Right atrium auricular region (tissue), 2 donors: ENCODE results near the gene PRR35. TPM values are rescaled to one million over a fixed set of nuclear protein-coding genes. Genes with fewer than 3 reads are reported as not detected.

Experiments
- DNase-seq: peaks from one replicate; pipeline ENCODE4 v3.0.0-alpha.2; 2019; ENCODE audit warnings: low spot score
- H3K27ac ChIP-seq, 2 donors: fragments of 200-600 bp; sonication (generic); 1 replicate in 1 of 2; 2 replicates in 1 of 2; pipeline ENCODE4 v1.5.1; 2016 to 2019
- H3K27me3 ChIP-seq, 2 donors: fragments of 200-600 bp; sonication (generic); one replicate each; pipeline versions ENCODE4 v1.5.1 to v1.6.0; 2017 to 2019
- H3K36me3 ChIP-seq: fragments of 200-600 bp; sonication (generic); one replicate; pipeline ENCODE4 v1.5.1; 2016
- H3K4me1 ChIP-seq, 2 donors: fragments of 200-600 bp; sonication (generic); one replicate each; pipeline versions ENCODE4 v1.5.1 to v1.6.0; 2017 to 2019
- H3K4me3 ChIP-seq, 2 donors: fragments of 200-600 bp; sonication (generic); 1 replicate in 1 of 2; 2 replicates in 1 of 2; pipeline ENCODE4 v1.5.1; 2017 to 2019; ENCODE audit warnings: mild to moderate bottlenecking in 1 of 2, moderate library complexity in 1 of 2
- H3K9me3 ChIP-seq, 2 donors: fragments of 200-600 bp; sonication (generic); one replicate each; pipeline ENCODE4 v1.5.1; 2019
- total RNA-seq, 2 donors: library from RNA; depleted of rRNA; stranded (reverse); fragments of >200 nt; gene quantifications; one replicate each; pipeline ENCODE4 v1.1.0, GENCODE V29; 2016
- TF ChIP-seq, protein P1 (sequence below), 2 donors: fragments of 200-600 bp; sonication (generic); IDR thresholded peaks; one replicate each; pipeline ENCODE4 v1.5.1; 2019; ENCODE audit warnings: antibody characterized with exemption in 2 of 2

Gene PRR35
- total RNA-seq, 2 donors from 2014 or later, result not detected

DNA sequence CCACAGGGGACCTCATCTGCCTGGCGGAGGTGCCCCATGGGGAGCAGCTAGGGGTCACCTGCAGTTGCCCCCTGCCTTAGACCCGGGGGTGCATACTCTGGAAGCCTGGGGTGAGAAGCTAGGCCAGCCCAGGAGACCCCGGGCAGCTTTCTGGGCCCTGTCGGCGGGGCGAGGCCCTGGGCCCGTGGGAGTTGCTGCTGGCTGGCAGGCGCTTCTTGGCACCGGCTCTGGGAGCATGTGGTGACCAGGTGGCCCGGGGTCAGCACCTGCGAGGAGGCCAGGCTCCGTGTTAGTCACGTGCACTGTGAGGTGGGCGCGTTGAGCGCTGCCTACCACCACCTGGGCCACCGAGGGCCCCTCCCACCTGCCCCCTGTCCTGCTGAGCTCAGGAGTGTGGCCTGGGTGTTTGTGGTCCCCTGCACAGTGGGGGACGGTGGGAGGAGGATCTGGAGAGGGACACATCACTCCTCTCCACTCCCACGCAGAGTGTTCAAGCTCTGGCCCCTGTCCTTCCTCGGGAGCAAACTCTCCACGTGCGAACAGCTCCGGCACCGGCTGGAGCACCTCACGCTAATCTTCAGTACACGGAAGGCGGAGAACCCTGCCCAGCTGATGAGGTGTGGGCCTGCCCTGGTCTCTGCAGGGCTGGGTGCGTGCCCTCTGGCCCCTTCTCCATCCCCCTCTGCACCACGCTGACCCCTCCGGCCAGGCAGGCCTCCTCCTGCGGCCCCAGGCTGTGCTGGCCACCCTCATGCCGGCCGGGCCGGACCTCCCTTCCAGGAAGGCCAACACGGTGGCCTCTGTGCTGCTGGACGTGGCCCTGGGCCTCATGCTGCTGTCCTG, 15.4 kb downstream of the PRR35 start:
- Histone ChIP-seq H3K9me3 (no peaks in the 10 kb centered on the region), H3K4me3 (no peak overlapping the region), H3K36me3 (no peaks in the 10 kb centered on the region), H3K4me1 (peaks cover 0 to 3% of the 10 kb centered on the region in 2 donors), H3K27ac (no peak overlapping the region), H3K27me3 (no peaks in the 10 kb centered on the region)
- DNase-seq, result no peak
- TF ChIP-seq, protein P1, sequence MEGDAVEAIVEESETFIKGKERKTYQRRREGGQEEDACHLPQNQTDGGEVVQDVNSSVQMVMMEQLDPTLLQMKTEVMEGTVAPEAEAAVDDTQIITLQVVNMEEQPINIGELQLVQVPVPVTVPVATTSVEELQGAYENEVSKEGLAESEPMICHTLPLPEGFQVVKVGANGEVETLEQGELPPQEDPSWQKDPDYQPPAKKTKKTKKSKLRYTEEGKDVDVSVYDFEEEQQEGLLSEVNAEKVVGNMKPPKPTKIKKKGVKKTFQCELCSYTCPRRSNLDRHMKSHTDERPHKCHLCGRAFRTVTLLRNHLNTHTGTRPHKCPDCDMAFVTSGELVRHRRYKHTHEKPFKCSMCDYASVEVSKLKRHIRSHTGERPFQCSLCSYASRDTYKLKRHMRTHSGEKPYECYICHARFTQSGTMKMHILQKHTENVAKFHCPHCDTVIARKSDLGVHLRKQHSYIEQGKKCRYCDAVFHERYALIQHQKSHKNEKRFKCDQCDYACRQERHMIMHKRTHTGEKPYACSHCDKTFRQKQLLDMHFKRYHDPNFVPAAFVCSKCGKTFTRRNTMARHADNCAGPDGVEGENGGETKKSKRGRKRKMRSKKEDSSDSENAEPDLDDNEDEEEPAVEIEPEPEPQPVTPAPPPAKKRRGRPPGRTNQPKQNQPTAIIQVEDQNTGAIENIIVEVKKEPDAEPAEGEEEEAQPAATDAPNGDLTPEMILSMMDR (IDR thresholded peaks at IDR 0.05), result no peak

DNA sequence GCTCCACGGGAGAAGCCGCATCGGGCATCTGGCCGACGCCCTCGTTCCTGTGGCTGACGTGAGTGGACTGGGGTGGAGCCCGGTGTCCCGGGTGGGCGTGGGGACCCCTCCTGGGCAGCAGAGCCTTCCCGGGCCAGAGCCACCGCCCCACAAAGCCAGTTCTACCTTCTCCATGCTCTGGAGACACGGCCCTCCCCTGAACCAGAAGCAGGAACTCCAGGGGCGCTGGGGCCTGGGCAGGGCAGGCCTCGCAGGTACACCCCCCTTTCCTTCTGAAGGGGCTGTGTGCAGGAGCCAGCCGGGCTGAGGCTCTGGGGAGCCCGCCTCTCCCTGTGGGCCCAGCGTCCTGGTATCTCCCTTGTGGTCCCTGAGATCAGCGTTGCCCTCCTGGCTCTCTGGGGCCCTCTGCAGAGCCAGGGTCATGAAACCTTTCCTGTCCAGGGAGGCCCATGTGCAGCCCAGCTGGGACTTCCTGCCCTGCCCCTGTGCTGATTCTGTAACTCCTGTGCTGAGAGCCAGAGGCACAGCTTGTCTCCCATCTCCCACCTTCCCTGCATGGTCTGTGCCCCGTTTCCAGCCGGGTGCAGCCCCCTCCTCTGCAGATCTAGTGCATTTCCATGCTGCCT, 16.1 kb downstream of the PRR35 start:
- TF ChIP-seq, protein P1 (IDR thresholded peaks at IDR 0.05), result no peak
- no peak overlapping the region for H3K27ac ChIP-seq
- no peak for DNase-seq
- H3K36me3 ChIP-seq, result no peaks in the 10 kb centered on the region
- H3K4me3 ChIP-seq, result no peak overlapping the region
- no peaks in the 10 kb centered on the region for H3K4me1 ChIP-seq
- no peaks in the 10 kb centered on the region for H3K27me3 ChIP-seq
- H3K9me3 ChIP-seq, result no peaks in the 10 kb centered on the region

DNA sequence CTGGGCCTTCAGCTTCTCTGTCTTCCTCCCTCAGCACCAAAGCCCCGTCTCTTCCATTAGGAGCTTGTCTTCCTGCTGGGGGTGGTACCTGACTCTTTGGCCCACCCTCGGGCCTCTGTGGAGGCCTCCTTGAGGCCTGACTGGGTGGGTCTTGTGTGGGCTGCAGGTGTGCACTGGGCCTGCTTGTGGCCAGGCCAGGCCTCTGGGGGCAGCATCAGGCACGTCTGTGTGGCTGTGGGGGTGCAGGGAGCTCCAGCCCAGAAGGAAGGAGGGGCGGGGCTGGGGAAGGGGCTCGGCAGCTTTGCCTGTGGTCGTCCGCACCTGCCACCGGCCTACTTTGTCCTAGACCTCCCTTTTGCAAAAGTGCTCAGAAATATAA, 16.6 kb downstream of the PRR35 start:
- no peaks in the 10 kb centered on the region for H3K27me3 ChIP-seq
- H3K4me3 ChIP-seq, result no peak overlapping the region
- TF ChIP-seq, protein P1 (IDR thresholded peaks at IDR 0.05), result no peak
- H3K36me3 ChIP-seq, result no peaks in the 10 kb centered on the region
- no peaks in the 10 kb centered on the region for H3K9me3 ChIP-seq
- no peak overlapping the region for H3K27ac ChIP-seq
- no peaks in the 10 kb centered on the region for H3K4me1 ChIP-seq
- no peak for DNase-seq

DNA sequence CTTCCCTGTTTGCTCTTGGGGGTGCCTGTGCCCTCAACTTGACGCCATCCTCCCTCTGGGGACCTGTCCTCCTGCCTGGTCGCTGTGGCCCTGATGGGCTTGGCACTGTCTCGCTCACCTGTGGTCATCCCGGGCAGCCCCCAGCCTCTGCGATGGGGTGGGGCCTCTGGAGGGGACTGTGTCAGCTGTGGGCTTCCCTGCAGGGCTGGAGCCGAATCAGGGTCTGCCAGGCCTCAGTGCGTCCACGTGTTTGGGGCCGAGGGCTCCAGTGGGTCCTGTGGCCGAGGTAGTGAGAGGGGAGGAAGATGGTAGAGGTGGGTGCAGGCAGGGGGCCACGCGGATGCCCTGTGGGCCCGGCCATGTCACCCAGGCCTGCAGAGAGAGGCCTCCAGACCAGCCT, 17.6 kb downstream of the PRR35 start:
- Histone ChIP-seq H3K27ac (no peak overlapping the region), H3K9me3 (no peaks in the 10 kb centered on the region), H3K36me3 (no peaks in the 10 kb centered on the region), H3K4me1 (no peaks in the 10 kb centered on the region), H3K4me3 (no peak overlapping the region), H3K27me3 (no peaks in the 10 kb centered on the region)
- DNase-seq, result no peak
- TF ChIP-seq, protein P1 (IDR thresholded peaks at IDR 0.05), result no peak

DNA sequence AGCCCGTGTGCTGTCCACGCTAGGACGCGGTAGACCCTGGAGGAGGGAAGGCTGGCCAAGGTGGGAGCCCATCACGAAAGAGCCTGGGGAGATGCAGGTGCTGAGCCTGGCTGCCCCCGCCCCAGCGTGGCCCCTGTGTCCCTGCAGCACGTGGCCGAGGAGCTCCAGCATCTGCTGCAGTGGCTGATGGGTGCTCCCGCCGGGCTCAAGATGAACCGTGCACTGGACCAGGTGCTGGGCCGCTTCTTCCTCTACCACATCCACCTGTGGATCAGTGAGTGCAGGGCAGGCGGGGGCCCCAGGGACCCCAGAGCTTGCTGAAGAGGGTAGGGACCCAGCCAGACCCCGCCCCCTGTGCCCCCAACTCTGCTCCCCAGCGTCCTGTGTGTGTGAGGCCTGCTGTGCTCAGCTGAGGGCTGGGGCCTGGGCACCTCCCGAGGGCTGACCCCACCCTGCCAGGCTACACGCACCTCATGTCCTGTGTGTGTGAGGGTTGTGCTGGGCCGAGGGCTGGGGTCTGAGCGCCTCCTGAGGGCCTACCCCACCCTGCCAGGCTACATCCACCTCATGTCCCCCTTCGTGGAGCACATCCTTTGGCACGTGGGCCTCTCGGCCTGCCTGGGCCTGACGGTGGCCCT, 18.2 kb downstream of the PRR35 start:
- no peak overlapping the region for H3K4me3 ChIP-seq
- DNase-seq, result no peak
- H3K27me3 ChIP-seq, result no peaks in the 10 kb centered on the region
- H3K36me3 ChIP-seq, result no peaks in the 10 kb centered on the region
- H3K9me3 ChIP-seq, result no peaks in the 10 kb centered on the region
- H3K27ac ChIP-seq, result no peak overlapping the region
- TF ChIP-seq, protein P1 (IDR thresholded peaks at IDR 0.05), result no peak
- H3K4me1 ChIP-seq, result peaks cover 0 to 4% of the 10 kb centered on the region in 2 donors
